ENCODE measurements around the gene P3H1.

- TF ChIP-seq, protein P1, sequence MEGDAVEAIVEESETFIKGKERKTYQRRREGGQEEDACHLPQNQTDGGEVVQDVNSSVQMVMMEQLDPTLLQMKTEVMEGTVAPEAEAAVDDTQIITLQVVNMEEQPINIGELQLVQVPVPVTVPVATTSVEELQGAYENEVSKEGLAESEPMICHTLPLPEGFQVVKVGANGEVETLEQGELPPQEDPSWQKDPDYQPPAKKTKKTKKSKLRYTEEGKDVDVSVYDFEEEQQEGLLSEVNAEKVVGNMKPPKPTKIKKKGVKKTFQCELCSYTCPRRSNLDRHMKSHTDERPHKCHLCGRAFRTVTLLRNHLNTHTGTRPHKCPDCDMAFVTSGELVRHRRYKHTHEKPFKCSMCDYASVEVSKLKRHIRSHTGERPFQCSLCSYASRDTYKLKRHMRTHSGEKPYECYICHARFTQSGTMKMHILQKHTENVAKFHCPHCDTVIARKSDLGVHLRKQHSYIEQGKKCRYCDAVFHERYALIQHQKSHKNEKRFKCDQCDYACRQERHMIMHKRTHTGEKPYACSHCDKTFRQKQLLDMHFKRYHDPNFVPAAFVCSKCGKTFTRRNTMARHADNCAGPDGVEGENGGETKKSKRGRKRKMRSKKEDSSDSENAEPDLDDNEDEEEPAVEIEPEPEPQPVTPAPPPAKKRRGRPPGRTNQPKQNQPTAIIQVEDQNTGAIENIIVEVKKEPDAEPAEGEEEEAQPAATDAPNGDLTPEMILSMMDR (IDR thresholded peaks at IDR 0.05) = no peak
- TF ChIP-seq POLR2A (IDR thresholded peaks at IDR 0.05) = no peak
These were observed 31.8 kb downstream of the P3H1 start for GRCh38 chr1:42735056-42735455.

Measured in esophagus squamous epithelium (tissue), 4 donors.